ENCODE results near the gene SNX27.
"Not testable (repeated sequence)": the region's sequence is repeated elsewhere in the genome, so short reads cannot be mapped to it uniquely, and the experiment has no call there.

Gene SNX27

DNA sequence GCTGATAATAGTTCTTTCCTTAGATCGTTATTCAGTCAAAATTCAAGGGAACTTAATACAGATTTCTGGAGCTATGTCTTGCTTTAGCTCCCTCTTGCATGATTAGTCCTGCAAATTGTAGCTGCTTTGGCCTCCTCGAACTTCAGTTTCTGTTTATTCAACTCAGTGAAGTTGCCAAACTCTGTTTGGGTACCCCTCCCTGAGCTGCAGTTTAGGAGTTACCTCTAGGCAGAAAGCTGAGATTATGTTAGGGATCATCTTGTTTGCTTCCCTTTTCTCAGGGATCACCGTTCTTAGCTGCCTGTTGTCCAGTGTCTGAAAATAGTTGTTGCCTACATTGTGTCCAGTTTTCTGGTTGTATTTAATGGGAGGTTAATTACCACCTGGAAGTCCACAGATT, 43.5 kb downstream of the SNX27 start:
- peak; percentile 44 for DNase-seq (ENCODE audit: low read depth)
- no peak for TF ChIP-seq CTCF (IDR thresholded peaks at IDR 0.05; ENCODE audit: low read depth, low read length)
- no peak for TF ChIP-seq POLR2A (IDR thresholded peaks at IDR 0.05; ENCODE audit: extremely low read depth, insufficient read length)
- no peak for TF ChIP-seq MYC (IDR thresholded peaks at IDR 0.05; ENCODE audit: low read depth, low read length)
- TF ChIP-seq, protein P1, sequence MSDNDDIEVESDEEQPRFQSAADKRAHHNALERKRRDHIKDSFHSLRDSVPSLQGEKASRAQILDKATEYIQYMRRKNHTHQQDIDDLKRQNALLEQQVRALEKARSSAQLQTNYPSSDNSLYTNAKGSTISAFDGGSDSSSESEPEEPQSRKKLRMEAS (IDR thresholded peaks at IDR 0.05; ENCODE audit: low read depth, low read length), result no peak
- no peak overlapping the region for H3K4me3 ChIP-seq (ENCODE audit: low read depth, low read length)

GRCh38 chr1:151661751-151662150, 49.9 kb downstream of the SNX27 start:
- TF ChIP-seq CTCF (IDR thresholded peaks at IDR 0.05; ENCODE audit: low read depth, low read length), result no peak
- TF ChIP-seq, protein P1 (IDR thresholded peaks at IDR 0.05; ENCODE audit: low read depth, low read length), result peak; percentile 43
- H3K4me3 ChIP-seq (ENCODE audit: low read depth, low read length), result no peak overlapping the region
- peak; percentile 48 for DNase-seq (ENCODE audit: low read depth)

GRCh38 chr1:151668090-151668489, 56.2 kb downstream of the SNX27 start:
- DNase-seq (ENCODE audit: low read depth), result no peak
- H3K4me3 ChIP-seq (ENCODE audit: low read depth, low read length), result no peak overlapping the region
- TF ChIP-seq POLR2A (IDR thresholded peaks at IDR 0.05; ENCODE audit: extremely low read depth, insufficient read length) (no peak), MYC (IDR thresholded peaks at IDR 0.05; ENCODE audit: low read depth, low read length) (no peak), CTCF (IDR thresholded peaks at IDR 0.05; ENCODE audit: low read depth, low read length) (no peak)
- TF ChIP-seq, protein P1 (IDR thresholded peaks at IDR 0.05; ENCODE audit: low read depth, low read length), result no peak

DNA sequence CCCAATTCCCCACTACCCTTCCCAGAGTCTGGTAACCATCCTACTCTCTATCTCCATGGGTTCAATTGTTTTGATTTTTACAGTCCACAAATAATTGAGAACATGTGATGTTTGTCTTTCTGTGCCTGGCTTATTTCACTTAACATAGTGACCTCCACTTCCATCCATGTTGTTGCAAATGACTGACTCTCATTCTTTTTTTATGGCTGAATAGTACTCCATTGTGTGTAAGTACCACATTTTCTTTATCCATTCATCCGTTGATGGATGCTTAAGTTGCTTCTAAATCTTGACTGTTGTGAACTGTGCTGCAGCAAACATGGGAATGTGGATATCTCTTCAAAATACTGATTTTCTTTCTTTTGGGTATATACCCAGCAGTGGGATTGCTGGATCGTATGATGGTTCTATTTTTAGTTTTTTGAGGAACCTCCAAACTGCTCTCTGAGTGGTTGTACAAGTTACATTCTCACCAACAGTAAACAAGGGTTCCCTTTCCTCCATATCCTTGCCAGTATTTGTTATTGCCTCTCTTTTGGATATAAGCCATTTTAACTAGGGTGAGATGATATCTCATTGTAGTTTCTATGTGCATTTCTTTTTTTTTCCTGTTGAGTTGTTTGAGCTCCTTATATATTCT, 58.3 kb downstream of the SNX27 start:
- H3K4me3 ChIP-seq (ENCODE audit: low read depth, low read length); DNase-seq (ENCODE audit: low read depth): not testable (repeated sequence)

- no peak for DNase-seq (ENCODE audit: low read depth)
- TF ChIP-seq POLR2A (IDR thresholded peaks at IDR 0.05; ENCODE audit: extremely low read depth, insufficient read length) (no peak), MYC (IDR thresholded peaks at IDR 0.05; ENCODE audit: low read depth, low read length) (no peak), CTCF (IDR thresholded peaks at IDR 0.05; ENCODE audit: low read depth, low read length) (no peak)
- TF ChIP-seq, protein P1 (IDR thresholded peaks at IDR 0.05; ENCODE audit: low read depth, low read length), result no peak
Observed at GRCh38 chr1:151673407-151673806, 61.6 kb downstream of the SNX27 start.

GRCh38 chr1:151680391-151680790, 68.5 kb downstream of the SNX27 start:
- no peak overlapping the region for H3K4me3 ChIP-seq (ENCODE audit: low read depth, low read length)
- no peak for TF ChIP-seq POLR2A (IDR thresholded peaks at IDR 0.05; ENCODE audit: extremely low read depth, insufficient read length)
- TF ChIP-seq CTCF (IDR thresholded peaks at IDR 0.05; ENCODE audit: low read depth, low read length), result no peak
- TF ChIP-seq, protein P1 (IDR thresholded peaks at IDR 0.05; ENCODE audit: low read depth, low read length), result no peak
- TF ChIP-seq MYC (IDR thresholded peaks at IDR 0.05; ENCODE audit: low read depth, low read length), result no peak
- no peak for DNase-seq (ENCODE audit: low read depth)

More at GRCh38 chr1:151673407-151673806, 61.6 kb downstream of the SNX27 start:
- H3K4me3 ChIP-seq (ENCODE audit: low read depth, low read length), result no peak overlapping the region

Measured in NB4 (cell line).